GM10266 (cell line): ENCODE data around the gene SLC22A8.

Experiments used
- DNase-seq: peaks from one replicate; pipeline ENCODE4 v3.0.0; 2012; ENCODE audit errors: extremely low spot score
- TF ChIP-seq, protein P1 (sequence below): IDR thresholded peaks from 2 replicates; pipeline ENCODE4 v1.5.1; 2012; ENCODE audit warnings: mild to moderate bottlenecking, low read depth; ENCODE audit not compliant: control insufficient read depth, insufficient read depth; ENCODE audit errors: missing control alignments

SLC22A8 gene

DNA sequence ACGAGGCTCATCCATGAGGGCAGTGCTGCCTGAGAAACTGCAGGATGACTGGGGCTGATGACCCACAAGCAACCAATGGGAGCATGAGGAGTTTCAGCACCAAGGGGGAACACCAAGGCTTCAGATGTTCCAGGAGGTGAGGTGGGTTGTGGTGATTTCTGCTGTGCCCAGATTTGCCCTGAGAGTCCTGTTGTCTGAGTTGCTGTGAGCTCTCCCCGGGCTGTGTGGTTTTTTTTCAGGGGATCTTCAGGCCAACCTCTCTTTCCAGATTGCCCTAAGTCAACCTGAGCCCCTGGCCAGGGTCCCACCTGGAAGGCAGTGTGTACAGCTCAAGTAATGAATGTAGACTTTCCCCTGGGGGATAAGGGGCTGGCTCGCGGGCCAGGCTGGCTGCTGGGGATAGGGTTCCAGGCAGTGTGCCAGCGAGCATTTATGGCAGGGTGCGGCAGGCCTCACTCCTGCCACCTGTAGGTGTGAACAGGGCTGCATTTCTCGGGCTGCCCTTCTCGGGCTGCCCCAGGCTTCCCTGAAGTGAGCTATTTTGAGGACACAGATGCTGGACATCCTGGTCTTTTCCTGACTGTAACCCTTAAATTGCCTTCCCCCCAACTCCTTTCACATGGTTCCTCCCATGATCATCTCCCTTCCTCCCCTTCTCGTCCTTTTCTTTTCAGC is 40.7 kb downstream of the SLC22A8 start:
- TF ChIP-seq, protein P1, sequence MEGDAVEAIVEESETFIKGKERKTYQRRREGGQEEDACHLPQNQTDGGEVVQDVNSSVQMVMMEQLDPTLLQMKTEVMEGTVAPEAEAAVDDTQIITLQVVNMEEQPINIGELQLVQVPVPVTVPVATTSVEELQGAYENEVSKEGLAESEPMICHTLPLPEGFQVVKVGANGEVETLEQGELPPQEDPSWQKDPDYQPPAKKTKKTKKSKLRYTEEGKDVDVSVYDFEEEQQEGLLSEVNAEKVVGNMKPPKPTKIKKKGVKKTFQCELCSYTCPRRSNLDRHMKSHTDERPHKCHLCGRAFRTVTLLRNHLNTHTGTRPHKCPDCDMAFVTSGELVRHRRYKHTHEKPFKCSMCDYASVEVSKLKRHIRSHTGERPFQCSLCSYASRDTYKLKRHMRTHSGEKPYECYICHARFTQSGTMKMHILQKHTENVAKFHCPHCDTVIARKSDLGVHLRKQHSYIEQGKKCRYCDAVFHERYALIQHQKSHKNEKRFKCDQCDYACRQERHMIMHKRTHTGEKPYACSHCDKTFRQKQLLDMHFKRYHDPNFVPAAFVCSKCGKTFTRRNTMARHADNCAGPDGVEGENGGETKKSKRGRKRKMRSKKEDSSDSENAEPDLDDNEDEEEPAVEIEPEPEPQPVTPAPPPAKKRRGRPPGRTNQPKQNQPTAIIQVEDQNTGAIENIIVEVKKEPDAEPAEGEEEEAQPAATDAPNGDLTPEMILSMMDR, result peak; percentile 41
- no peak for DNase-seq

DNA sequence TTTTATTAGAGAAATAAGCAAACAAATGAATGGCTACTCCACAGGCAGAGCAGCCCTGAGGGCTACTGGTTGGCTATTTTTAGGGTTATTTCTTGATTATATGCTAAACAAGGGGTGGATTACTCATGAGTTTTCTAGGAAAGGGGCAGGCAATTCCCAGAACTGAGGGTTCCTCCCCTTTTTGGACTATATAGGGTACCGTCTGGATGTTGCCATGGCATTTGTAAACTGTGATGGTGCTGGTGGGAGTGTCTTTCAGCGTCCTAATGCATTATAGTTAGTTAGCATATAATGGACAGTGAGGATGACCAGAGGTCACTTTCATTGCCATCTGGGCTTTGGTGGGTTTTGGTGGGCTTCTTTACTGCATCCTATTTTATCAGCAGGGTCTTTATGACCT is 50.1 kb downstream of the SLC22A8 start:
- DNase-seq, result no peak
- TF ChIP-seq, protein P1, result no peak

DNA sequence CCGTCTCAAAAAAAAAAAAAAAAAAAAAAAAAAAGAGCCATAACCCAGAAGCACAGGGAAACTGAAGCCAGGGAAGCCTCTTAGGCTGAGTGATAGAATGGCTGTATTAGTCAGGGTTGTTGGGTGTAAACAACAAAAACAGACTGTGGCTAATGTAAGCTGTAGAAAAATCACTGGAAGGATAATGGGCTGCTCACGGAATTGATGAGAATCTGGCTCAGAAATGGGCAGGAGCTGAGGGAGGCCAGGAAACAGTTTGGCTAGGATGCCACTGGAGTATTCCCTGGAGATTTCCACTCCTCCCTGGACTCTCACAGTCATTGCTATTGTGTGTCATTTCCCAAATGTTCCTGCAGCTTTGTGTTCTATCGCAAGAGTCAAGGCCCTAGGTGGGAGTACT is 53.2 kb downstream of the SLC22A8 start:
- TF ChIP-seq, protein P1, result no peak
- DNase-seq, result no peak

DNA sequence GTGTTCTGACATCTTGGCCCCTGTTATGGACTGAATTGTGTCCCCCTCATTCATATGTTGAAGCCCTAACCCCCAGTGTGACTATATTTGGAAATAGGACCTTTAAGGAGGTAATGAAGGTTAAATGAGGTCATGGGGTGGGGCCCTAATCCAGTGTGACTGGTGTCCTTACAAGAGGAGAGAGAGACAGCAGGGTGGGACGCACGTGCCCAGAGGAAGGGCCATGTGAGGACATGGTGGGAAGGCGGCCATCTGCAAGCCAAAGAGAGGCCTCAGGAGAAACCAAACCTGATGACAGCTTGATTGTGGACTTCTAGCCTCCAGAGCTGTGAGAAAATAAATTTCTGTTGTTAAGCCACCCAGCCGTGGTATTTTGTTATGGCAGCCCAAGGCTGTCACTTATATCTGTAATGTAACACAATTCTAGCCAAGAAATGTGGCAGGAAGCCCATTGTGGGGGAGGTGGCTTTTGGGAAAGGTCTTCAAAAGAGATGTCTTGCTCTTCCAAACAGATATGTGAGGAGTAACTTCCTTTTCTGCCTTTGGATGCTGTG is 54.5 kb downstream of the SLC22A8 start:
- TF ChIP-seq, protein P1, result no peak
- DNase-seq, result no peak

DNA sequence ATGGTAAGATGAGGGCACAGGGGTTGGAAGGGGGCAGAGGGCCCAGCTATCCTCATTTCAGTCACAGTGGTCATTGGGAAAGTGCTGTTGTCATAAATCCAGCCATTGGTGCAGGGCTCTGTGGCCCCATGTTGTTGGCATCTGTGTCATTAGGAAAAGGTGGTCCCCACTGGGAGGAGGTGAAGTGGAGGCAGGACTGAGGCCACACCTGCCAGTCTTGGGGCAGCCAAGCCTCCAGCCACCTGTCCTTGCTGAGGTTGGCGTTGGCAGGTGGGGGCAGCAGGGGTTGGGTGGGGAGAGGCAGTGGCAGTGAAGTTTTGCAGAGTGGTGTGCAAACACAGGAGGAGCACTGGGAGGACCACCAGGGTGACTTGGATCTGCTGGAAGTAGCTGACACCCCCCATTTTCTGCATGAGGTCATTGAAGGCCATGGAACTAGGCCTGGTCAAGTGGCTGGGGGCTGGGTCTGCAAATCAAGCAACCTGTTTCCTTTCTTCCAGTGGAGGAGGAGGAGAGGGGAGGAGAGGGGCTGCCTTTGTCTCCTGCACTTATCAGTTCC is 56.1 kb downstream of the SLC22A8 start:
- TF ChIP-seq, protein P1, result no peak
- DNase-seq, result no peak

DNA sequence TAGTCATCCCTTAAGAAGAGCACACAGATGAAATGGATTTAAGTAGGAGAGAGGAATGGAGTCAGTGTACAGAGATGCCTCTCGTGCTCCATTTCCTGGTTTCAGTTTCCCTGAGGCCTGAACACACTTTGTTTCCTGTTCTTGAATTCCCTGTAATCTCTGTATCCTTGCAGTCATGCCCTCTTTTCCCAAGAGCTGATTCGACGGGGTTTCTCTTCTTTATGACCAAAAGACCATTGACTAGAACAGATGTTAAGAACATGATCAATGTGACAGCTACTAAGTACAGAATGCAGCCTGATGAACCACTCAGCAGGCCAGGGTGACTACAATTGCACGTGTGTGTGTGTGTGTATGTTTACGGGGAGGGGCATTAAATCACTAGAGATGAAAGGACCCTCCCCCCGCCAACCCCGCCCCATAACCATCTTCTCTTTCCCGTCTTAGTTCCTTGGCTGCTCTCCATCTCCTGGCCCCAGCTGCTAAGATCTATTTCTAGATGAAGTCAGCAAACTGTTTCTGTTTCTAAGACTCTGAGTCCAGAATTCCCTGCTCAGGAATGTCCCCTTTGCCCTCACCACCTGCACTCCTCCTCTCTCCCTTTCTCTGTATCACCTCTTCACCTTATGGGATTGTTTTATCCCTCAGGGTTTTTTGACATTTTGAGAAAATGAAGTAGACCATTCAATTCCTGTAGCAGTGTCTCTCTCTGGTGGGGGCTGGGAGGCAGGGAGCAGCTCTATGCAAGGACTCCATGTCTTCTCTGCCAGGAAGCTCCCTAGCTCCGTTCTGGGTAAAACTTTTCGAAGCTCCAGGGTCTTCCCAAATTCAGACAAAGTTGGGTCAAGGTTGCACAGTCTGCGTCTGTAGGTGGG is 56.9 kb downstream of the SLC22A8 start:
- DNase-seq, result no peak
- TF ChIP-seq, protein P1, result no peak
